ENCODE results near the gene KRTAP2-1.

DNA sequence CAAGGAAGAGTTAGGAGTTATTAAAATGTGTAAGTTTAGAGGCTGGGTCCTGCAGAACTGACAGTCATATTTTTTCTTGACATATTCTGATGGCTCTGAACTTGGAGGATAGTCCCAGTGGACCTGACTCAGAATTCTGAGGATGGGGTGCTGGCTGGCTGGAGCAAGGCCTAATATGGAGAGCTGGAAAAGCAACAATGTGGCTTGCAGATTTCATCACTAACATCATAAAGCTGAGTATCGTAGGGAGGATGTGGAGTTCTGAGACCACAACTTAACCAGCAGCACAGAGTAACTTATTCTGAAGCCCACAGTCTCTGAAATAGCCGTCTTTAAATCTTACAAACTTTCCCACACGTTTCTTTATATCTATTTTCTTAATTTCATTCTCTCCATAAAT lies 22.4 kb downstream of the KRTAP2-1 start:
- TF ChIP-seq POLR2A (IDR thresholded peaks at IDR 0.05; ENCODE audit: low read length) (no peak), GATA1 (IDR thresholded peaks at IDR 0.05; ENCODE audit: low read depth, low read length) (no peak)
